Measurements from ENCODE around the gene DUSP16.

- TF ChIP-seq TAF1 (IDR thresholded peaks at IDR 0.05; ENCODE audit: borderline replicate concordance, low read depth, low read length), result no peak
- TF ChIP-seq POLR2A (IDR thresholded peaks at IDR 0.05; ENCODE audit: low read depth, low read length), result no peak
- TF ChIP-seq POLR2AphosphoS5 (IDR thresholded peaks at IDR 0.05; ENCODE audit: low read depth, low read length), result no peak
Measured at GRCh38 chr12:12473223-12473622, 89.4 kb downstream of the DUSP16 start.

Measured in GM12892 (cell line).